ENCODE data around the gene GFM2. TPM values are rescaled to one million over a fixed set of nuclear protein-coding genes. Genes with fewer than 3 reads are reported as not detected.

The GFM2 gene
- 17.9 to 29.8 TPM (median 25.6 TPM) in 5 replicates for total RNA-seq (2022; extraction: Qiagen RNA extraction; ENCODE audit: low read depth)

GRCh38 chr5:74766849-74767578, at the start of gene GFM2, which contains the start of gene NSA2:
GFM2 (minus strand) TSS chr5:74767117; CDS start chr5:74763742, 3,375 bp downstream.
NSA2 (plus strand) TSS chr5:74767249; CDS start chr5:74767361, 112 bp downstream.

GRCh38 chr5:74684900-74685851, 81.7 kb downstream of the GFM2 start, which contains the start of gene HEXB:
HEXB (plus strand) TSS chr5:74685233; CDS start chr5:74685261, 28 bp downstream.

Other genes with a start within 250 kb of the GFM2 start
- 10.8 to 12.1 TPM (median 11.2 TPM) in 5 replicates for gene ENC1, start 126.4 kb downstream of the GFM2 start, total RNA-seq (2022; extraction: Qiagen RNA extraction; ENCODE audit: low read depth)
- 114 to 130 TPM (median 117 TPM) in 5 replicates for gene HEXB, start 81.9 kb downstream of the GFM2 start, total RNA-seq (2022; extraction: Qiagen RNA extraction; ENCODE audit: low read depth)
- gene NSA2, start 132 bp upstream of the GFM2 start, total RNA-seq (2022; extraction: Qiagen RNA extraction; ENCODE audit: low read depth): 128 to 160 TPM (median 135 TPM) in 5 replicates
- gene FAM169A, start 99.3 kb upstream of the GFM2 start, total RNA-seq (2022; extraction: Qiagen RNA extraction; ENCODE audit: low read depth): 2.7 to 7.1 TPM (median 6.6 TPM) in 5 replicates